HepG2 (cell line): ENCODE measurements around the gene ATP2B3. TPM values are rescaled to one million over a fixed set of nuclear protein-coding genes. Genes with fewer than 3 reads are reported as not detected.

Experiments used
- FOXA3 ChIP-seq: IDR thresholded peaks from 2 replicates; pipeline ENCODE4 v1.6.1; 2016; ENCODE audit warnings: missing genetic modification reagents, missing compliant biosample characterization
- FOXJ3 ChIP-seq: sonication (generic); formaldehyde crosslinking; IDR thresholded peaks from 2 replicates; pipeline ENCODE4 v1.4.0; 2020; ENCODE audit warnings: missing genetic modification reagents, mild to moderate bottlenecking, borderline replicate concordance
- FOXK1 ChIP-seq: sonication (generic); formaldehyde crosslinking; IDR thresholded peaks from 2 replicates; pipeline ENCODE4 v1.4.0; 2020; ENCODE audit warnings: low read depth, missing genetic modification reagents, borderline replicate concordance
- JUND ChIP-seq: sonication (generic); formaldehyde crosslinking; IDR thresholded peaks from 2 replicates; pipeline ENCODE4 v1.8.0; 2022; ENCODE audit warnings: mild to moderate bottlenecking, missing genetic modification reagents
- KAT8 ChIP-seq: IDR thresholded peaks from 2 replicates; pipeline ENCODE4 v1.6.1; 2016; ENCODE audit warnings: missing genetic modification reagents, missing compliant biosample characterization
- PLRG1 ChIP-seq: fragments of 450-650 bp; conservative IDR thresholded peaks from 2 replicates; pipeline ENCODE4 v1.6.1; 2016
- RFX5 ChIP-seq: IDR thresholded peaks from 2 replicates; pipeline ENCODE4 v1.6.1; 2011; ENCODE audit warnings: low read depth, low read length, improper control_type of control experiment
- ZNF766 ChIP-seq: sonication (generic); formaldehyde crosslinking; IDR thresholded peaks from 2 replicates; pipeline ENCODE4 v1.5.0; 2020; ENCODE audit warnings: missing genetic modification reagents, borderline replicate concordance
- polyA plus RNA-seq, 8 experiments: library from polyadenylated mRNA; depleted of rRNA in 3 of 8; stranded (reverse) in 7 of 8; unstranded in 1 of 8; fragments of >200 nt; fragmentation: Illumina TruSeq in 4 of 8; extraction: Trizol in 4 of 8; gene quantifications; 2 replicates each; pipeline versions ENCODE4 v1.2.1 to v1.2.3, GENCODE V29; 2011 to 2016; ENCODE audit warnings: low read depth in 4 of 8, missing spikeins in 1 of 8, mixed read lengths in 1 of 8; ENCODE audit not compliant: insufficient read depth in 1 of 8
- total RNA-seq, 5 experiments: library from RNA; depleted of rRNA; stranded (reverse); fragments of >200 nt; fragmentation: Illumina TruSeq; extraction: Trizol; gene quantifications; 2 replicates each; pipeline ENCODE4 v1.2.3, GENCODE V29; 2016; ENCODE audit warnings: low read depth in 1 of 5
- TF ChIP-seq, protein P1 (sequence below), 2 experiments: fragments of 450-650 bp in 1 of 2; sonication (generic) in 1 of 2; formaldehyde crosslinking in 1 of 2; IDR thresholded peaks; 2 replicates each; pipeline versions ENCODE4 v1.6.1 to v1.8.0; 2016 to 2022; ENCODE audit warnings: antibody characterized with exemption in 1 of 2, mild to moderate bottlenecking in 1 of 2, missing genetic modification reagents in 1 of 2
- TF ChIP-seq, protein P2 (sequence below): sonication (generic); formaldehyde crosslinking; IDR thresholded peaks from 2 replicates; pipeline ENCODE4 v1.8.0; 2022; ENCODE audit warnings: missing genetic modification reagents, mild to moderate bottlenecking, borderline replicate concordance
- TF ChIP-seq, protein P3 (sequence below): sonication (generic); formaldehyde crosslinking; IDR thresholded peaks from 2 replicates; pipeline ENCODE4 v1.8.1; 2022; ENCODE audit warnings: low read depth, mild to moderate bottlenecking, missing genetic modification reagents
- TF ChIP-seq, protein P4 (sequence below): sonication (generic); formaldehyde crosslinking; IDR thresholded peaks from 2 replicates; pipeline ENCODE4 v1.5.1; 2020; ENCODE audit warnings: missing genetic modification reagents, mild to moderate bottlenecking, borderline replicate concordance

The ATP2B3 gene
- total and polyA plus RNA-seq, 2 of the 13 experiments (the other 11 are each of a cell fraction or from before 2014, with no cell fraction given): not detected

DNA sequence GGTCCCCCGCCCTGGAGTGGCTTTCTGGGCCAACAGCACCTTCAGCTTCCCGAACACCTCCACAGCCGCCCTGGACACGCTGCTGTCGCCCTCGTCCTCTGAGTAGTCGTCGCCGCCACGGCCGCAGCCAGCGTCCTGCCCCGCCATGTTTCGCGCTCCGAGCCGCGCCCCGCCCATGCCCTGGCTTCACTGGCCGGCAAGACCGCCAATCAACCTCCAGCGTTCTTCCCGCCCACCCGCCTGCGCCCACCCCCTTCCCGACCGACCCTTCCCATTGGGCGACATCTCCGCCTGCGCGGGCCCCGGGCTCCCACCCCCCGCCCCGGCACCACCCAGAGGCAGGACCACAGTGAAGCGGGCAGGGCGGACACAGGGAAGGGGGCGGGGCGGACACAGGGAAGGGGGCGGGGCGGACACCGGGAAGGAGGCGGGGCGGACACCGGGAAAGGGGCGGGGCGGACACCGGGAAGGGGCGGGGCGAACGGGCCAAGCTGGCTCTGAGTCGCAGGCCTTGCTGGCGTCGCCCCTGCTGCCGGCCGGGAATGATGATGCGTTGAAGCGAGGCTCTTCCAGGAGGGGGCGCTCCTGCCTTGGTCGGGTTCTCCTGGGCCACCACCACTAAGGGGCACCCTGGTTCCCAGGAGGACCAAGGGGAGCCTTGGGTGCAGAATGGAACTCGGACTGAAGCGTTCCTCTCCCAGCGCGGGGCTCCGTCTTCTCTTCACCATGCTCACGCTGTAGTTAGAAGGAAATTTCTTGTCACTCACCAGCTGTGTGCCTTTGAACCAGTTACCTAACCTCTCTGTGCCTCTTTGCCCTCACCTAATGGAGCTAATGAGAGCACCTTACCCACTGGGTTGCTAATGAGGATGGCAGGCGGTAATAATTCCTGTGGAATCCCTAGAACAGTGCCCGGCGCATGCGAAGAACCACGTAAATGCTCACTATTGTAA is 46.8 kb upstream of the ATP2B3 start, which contains the start of gene HAUS7 (continued):
- TF ChIP-seq, protein P1, sequence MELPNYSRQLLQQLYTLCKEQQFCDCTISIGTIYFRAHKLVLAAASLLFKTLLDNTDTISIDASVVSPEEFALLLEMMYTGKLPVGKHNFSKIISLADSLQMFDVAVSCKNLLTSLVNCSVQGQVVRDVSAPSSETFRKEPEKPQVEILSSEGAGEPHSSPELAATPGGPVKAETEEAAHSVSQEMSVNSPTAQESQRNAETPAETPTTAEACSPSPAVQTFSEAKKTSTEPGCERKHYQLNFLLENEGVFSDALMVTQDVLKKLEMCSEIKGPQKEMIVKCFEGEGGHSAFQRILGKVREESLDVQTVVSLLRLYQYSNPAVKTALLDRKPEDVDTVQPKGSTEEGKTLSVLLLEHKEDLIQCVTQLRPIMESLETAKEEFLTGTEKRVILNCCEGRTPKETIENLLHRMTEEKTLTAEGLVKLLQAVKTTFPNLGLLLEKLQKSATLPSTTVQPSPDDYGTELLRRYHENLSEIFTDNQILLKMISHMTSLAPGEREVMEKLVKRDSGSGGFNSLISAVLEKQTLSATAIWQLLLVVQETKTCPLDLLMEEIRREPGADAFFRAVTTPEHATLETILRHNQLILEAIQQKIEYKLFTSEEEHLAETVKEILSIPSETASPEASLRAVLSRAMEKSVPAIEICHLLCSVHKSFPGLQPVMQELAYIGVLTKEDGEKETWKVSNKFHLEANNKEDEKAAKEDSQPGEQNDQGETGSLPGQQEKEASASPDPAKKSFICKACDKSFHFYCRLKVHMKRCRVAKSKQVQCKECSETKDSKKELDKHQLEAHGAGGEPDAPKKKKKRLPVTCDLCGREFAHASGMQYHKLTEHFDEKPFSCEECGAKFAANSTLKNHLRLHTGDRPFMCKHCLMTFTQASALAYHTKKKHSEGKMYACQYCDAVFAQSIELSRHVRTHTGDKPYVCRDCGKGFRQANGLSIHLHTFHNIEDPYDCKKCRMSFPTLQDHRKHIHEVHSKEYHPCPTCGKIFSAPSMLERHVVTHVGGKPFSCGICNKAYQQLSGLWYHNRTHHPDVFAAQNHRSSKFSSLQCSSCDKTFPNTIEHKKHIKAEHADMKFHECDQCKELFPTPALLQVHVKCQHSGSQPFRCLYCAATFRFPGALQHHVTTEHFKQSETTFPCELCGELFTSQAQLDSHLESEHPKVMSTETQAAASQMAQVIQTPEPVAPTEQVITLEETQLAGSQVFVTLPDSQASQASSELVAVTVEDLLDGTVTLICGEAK (IDR thresholded peaks at IDR 0.05): no peak
- TF ChIP-seq, protein P1 (CRISPR knock-in tag; IDR thresholded peaks at IDR 0.05): no peak
- TF ChIP-seq FOXK1: peak; percentile 22; the same call in 1 of the 2 replicates
- TF ChIP-seq KAT8 (CRISPR knock-in tag): no peak
- TF ChIP-seq, protein P2, sequence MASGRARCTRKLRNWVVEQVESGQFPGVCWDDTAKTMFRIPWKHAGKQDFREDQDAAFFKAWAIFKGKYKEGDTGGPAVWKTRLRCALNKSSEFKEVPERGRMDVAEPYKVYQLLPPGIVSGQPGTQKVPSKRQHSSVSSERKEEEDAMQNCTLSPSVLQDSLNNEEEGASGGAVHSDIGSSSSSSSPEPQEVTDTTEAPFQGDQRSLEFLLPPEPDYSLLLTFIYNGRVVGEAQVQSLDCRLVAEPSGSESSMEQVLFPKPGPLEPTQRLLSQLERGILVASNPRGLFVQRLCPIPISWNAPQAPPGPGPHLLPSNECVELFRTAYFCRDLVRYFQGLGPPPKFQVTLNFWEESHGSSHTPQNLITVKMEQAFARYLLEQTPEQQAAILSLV: no peak
- no peak for TF ChIP-seq PLRG1
- TF ChIP-seq, protein P3, sequence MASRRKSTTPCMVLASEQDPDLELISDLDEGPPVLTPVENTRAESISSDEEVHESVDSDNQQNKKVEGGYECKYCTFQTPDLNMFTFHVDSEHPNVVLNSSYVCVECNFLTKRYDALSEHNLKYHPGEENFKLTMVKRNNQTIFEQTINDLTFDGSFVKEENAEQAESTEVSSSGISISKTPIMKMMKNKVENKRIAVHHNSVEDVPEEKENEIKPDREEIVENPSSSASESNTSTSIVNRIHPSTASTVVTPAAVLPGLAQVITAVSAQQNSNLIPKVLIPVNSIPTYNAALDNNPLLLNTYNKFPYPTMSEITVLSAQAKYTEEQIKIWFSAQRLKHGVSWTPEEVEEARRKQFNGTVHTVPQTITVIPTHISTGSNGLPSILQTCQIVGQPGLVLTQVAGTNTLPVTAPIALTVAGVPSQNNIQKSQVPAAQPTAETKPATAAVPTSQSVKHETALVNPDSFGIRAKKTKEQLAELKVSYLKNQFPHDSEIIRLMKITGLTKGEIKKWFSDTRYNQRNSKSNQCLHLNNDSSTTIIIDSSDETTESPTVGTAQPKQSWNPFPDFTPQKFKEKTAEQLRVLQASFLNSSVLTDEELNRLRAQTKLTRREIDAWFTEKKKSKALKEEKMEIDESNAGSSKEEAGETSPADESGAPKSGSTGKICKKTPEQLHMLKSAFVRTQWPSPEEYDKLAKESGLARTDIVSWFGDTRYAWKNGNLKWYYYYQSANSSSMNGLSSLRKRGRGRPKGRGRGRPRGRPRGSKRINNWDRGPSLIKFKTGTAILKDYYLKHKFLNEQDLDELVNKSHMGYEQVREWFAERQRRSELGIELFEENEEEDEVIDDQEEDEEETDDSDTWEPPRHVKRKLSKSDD (CRISPR knock-in tag): no peak
- TF ChIP-seq, protein P4, sequence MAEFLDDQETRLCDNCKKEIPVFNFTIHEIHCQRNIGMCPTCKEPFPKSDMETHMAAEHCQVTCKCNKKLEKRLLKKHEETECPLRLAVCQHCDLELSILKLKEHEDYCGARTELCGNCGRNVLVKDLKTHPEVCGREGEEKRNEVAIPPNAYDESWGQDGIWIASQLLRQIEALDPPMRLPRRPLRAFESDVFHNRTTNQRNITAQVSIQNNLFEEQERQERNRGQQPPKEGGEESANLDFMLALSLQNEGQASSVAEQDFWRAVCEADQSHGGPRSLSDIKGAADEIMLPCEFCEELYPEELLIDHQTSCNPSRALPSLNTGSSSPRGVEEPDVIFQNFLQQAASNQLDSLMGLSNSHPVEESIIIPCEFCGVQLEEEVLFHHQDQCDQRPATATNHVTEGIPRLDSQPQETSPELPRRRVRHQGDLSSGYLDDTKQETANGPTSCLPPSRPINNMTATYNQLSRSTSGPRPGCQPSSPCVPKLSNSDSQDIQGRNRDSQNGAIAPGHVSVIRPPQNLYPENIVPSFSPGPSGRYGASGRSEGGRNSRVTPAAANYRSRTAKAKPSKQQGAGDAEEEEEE (CRISPR knock-in tag): no peak
- TF ChIP-seq RFX5: no peak
- no peak for TF ChIP-seq JUND (CRISPR knock-in tag)
- TF ChIP-seq FOXA3 (CRISPR knock-in tag): no peak
- no peak for TF ChIP-seq FOXJ3
- no peak for TF ChIP-seq ZNF766 (CRISPR knock-in tag)
